ENCODE results near the gene KAT6B. TPM values are rescaled to one million over a fixed set of nuclear protein-coding genes. Genes with fewer than 3 reads are reported as not detected.

The KAT6B gene
- total RNA-seq, 4 donors from 2014 or later: 29.1 to 159 (median 61.2) TPM

DNA sequence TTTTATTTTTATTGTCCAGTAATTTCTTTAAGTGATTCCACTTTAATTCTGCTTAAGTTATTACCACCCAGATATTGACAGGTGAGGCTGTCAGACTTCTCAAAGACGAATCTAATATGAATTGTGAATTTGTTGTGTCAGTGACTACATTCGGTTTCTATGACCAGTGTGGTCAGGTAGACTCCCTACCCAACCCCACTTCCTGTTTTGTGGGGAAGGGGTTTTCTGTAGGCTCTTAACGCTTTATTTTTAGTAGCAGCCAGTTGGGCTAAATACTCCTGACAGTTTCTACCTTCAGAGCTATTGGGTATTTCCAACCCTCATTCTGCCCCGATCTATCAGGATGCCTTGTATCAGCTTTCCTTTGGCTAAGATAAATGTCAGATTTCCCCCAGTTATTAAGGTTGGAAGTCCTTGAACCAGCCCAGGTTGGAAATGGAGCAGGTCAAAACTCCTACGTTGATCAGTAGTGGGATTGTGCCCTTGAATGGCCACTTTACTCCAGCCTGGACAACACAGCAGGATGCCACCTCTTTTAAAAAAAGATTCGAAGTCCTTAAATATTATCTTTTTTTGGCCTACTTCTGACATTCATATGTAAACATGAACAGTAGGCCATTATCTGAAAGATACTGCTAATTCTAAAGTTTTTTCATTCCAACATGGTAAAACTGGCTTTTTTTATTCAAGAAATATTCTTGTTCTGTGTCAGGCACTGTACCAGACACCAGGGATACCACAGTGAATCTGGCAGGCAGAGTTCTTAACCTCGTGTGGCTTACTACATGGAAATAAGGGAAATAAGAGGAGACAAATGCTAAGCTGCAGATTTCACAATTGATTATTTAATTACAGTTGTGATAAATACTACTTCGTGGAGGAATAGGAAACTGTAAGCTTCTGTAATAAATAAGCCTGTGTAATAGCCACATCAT lies 151.8 kb downstream of the KAT6B start:
- TF ChIP-seq, protein P1, sequence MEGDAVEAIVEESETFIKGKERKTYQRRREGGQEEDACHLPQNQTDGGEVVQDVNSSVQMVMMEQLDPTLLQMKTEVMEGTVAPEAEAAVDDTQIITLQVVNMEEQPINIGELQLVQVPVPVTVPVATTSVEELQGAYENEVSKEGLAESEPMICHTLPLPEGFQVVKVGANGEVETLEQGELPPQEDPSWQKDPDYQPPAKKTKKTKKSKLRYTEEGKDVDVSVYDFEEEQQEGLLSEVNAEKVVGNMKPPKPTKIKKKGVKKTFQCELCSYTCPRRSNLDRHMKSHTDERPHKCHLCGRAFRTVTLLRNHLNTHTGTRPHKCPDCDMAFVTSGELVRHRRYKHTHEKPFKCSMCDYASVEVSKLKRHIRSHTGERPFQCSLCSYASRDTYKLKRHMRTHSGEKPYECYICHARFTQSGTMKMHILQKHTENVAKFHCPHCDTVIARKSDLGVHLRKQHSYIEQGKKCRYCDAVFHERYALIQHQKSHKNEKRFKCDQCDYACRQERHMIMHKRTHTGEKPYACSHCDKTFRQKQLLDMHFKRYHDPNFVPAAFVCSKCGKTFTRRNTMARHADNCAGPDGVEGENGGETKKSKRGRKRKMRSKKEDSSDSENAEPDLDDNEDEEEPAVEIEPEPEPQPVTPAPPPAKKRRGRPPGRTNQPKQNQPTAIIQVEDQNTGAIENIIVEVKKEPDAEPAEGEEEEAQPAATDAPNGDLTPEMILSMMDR (IDR thresholded peaks at IDR 0.05): no peak
- TF ChIP-seq POLR2A (IDR thresholded peaks at IDR 0.05): no peak
- H3K4me3 ChIP-seq: no peak overlapping the region

DNA sequence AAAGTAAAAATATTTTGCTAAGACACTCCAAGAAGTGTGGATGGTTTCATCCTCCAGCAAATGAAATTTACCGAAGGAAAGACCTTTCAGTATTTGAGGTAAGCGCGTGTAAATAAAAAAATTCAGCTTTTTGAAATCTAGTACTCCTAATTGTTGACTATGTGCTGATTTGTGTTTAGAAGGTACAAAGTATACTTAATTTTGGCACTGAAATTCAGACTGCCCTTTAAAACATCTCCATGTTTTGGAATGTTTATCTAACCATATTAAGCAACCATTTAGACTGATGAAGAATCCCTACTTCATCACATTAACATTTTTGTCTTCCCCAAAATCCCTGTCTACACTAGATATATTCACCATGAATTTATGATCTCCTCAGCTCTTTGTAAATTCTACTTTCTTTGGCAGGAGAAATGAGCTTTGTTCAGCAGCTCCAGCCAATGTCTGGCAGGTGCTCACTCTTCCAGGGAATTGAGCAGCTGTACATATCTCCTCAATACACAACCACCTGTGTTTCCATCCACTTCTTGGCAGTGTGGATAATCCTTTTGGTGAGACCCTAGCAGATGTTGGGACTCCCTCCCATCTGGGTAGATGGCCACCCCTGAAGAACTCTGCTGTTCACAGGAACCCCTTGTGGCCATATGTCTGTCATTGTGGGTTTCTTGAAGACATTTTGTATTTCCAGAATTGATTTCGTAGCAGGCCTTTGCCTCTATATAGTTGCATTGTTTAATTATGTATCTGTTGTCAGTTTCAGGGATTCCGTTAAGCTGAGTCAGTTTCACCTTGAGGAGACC lies 155.6 kb downstream of the KAT6B start:
- no peak for DNase-seq
- no peaks in the 10 kb centered on the region for H3K36me3 ChIP-seq
- no peaks in the 10 kb centered on the region for H3K27me3 ChIP-seq
- intact Hi-C loops (cut with DNase I; ENCODE audit: low total_unique reads): no loop called here
- peak overlapping the region; percentile 32 to 44 for H3K27ac ChIP-seq
- TF ChIP-seq, protein P1 (IDR thresholded peaks at IDR 0.05): no peak
- TF ChIP-seq POLR2A (IDR thresholded peaks at IDR 0.05): no peak
- H3K4me3 ChIP-seq: no peak overlapping the region
- no peaks in the 10 kb centered on the region for H3K9me3 ChIP-seq
- H3K4me1 ChIP-seq: peaks cover 0 to 3% of the 10 kb centered on the region in 2 donors

More for the DNA sequence above, 151.8 kb downstream of the KAT6B start:
- no peak for DNase-seq
- H3K27ac ChIP-seq: no peak overlapping the region
- H3K36me3 ChIP-seq: no peaks in the 10 kb centered on the region
- H3K27me3 ChIP-seq: no peaks in the 10 kb centered on the region
- intact Hi-C loops (cut with DNase I; ENCODE audit: low total_unique reads): no loop called here
- no peaks in the 10 kb centered on the region for H3K9me3 ChIP-seq
- peaks cover 0 to 6% of the 10 kb centered on the region in 2 donors for H3K4me1 ChIP-seq

DNA sequence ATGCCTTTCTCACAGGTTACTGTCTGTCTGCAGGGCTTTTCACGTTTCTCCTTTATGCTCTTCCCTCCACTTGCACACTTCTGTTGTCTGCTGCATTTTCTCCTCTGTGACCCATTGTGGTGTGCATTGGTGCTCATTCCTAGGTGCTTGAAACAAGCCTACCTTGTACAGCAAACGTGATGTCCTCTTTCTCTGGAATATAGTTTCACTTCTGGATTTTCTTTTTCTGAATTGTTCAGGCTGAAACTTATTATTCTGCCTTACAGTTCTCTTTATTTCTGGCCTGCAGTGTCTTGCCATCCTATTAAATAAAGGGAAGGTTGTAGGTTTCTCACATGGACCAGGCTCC lies 156.2 kb downstream of the KAT6B start:
- Histone ChIP-seq H3K4me1 (peaks cover 0 to 5% of the 10 kb centered on the region in 2 donors), H3K27me3 (no peaks in the 10 kb centered on the region), H3K9me3 (no peaks in the 10 kb centered on the region), H3K36me3 (no peaks in the 10 kb centered on the region), H3K4me3 (no peak overlapping the region), H3K27ac (peak overlapping the region; percentile 44 to 75)
- TF ChIP-seq, protein P1 (IDR thresholded peaks at IDR 0.05): no peak
- TF ChIP-seq POLR2A (IDR thresholded peaks at IDR 0.05): no peak
- DNase-seq: no peak
- intact Hi-C loops (cut with DNase I; ENCODE audit: low total_unique reads): no loop called here

DNA sequence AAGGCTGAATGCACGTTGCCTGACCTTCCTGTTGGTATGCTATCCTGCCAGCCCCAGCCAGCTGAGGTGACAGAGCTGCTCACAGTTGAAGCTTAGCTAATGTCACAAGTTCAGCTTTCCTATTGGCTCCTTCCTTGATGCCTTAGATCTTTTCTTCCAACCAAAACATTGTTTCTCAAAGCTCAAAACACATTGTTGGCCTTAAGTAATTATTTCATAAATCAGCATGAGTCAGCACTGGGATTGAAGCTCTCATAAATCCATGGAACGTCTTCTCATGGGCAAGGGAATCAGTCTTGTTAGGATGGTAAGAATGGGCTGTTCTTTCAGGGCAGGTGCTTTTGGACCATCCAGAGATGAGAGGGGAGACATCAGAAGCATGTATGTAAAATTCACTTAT lies 157.0 kb downstream of the KAT6B start:
- Histone ChIP-seq H3K27me3 (no peaks in the 10 kb centered on the region), H3K4me3 (no peak overlapping the region), H3K4me1 (peaks cover 0 to 7% of the 10 kb centered on the region in 2 donors), H3K9me3 (no peaks in the 10 kb centered on the region), H3K27ac (peak overlapping the region; percentile 75 to 80), H3K36me3 (no peaks in the 10 kb centered on the region)
- TF ChIP-seq, protein P1 (IDR thresholded peaks at IDR 0.05): no peak
- TF ChIP-seq POLR2A (IDR thresholded peaks at IDR 0.05): no peak
- intact Hi-C loops (cut with DNase I; ENCODE audit: low total_unique reads): no loop called here
- DNase-seq: no peak

All from uterus (tissue), 4 donors.